Skeletal muscle cell (primary cell): ENCODE data around the gene HSF2.

Experiments
- DNase-seq: peaks from one replicate; pipeline ENCODE4 v3.0.0-alpha.2; 2010; ENCODE audit warnings: low read depth
- H3K4me3 ChIP-seq: 2 replicates; pipeline ENCODE4 v1.5.1; 2011; ENCODE audit warnings: low read depth, mild to moderate bottlenecking, control low read depth, low read length, moderate library complexity

The HSF2 gene

DNA sequence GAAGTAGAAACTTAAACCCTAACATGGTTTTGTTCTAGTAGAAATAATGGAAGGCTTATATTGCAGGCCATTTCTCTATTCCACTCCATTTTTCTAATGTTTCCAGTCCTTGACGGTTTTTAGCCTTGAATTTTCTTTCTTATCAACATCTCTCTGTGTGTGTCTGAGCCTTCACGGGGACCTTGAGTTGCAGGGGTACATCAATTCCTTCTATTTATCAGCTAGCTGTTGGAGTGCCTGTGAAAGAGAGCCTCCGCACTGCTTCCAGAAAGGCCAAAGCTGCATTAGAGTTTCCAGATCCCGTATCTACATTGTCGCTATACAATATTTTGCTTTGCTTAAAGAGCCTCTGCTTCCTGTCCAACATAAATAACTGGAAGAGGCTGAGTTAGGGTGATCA, 5.4 kb upstream of the HSF2 start:
- H3K4me3 ChIP-seq = no peak overlapping the region
- DNase-seq = no peak

DNA sequence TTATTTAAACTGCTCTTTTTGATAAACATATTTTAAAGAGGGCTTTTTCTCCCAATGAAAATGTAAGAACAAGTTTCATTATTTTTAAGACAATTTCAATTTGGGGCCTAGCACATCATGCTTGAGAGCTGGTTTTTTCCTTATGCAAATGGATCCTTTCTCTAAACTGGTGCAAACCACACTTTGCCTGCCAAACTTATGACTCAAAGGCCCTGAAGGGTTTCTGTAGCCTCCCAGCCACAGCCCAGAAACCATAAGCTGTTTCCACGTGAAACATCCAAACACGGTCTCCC, 451 bp upstream of the HSF2 start:
- DNase-seq = no peak
- H3K4me3 ChIP-seq = peak overlapping the region; percentile 27

DNA sequence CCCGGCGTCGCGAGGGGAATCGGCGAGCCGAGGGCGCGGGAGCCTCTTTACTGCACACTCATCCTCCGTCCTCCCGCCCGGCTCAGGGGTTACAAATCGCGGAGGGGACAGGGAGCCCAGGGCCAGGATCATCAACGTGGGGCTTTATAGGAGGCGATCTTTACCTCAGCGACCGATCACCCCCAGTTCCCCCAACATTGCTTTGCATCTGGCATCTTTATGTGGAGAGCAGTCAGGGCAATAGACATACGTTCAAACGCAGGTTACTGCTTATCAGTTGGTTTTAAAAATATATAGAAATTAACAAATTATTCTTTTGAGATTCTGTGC, 634 bp downstream of the HSF2 start:
- no peak for DNase-seq

DNA sequence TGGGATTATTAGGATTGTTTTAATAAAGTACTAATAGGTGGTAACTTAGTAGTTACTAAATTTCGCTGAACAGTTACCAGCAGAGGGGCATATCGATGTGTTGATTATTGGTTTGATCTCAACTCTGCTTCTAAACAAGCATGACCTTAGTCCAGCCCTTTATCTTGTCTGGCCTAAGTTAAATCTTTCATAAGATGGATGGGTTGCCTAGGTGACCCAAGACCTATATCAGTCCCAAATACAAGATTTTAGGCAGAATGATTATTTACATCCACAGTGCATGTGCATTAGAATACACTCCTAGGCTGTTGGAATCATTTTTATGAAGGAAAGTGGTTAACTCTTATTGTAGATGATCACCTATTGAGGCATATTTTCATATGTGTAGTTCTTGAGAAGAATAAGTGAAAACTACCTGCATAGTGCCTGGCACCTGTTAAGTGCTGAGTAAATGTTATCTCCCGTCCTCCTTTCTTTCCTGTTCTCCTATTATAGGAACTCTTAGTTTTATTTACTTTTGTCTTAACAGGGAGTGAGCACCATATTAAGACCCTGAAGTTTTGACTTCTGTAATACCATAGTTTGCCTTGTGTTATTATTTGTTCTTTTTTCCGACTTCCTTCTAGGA, 1.1 kb downstream of the HSF2 start:
- no peak for DNase-seq
- H3K4me3 ChIP-seq = peak overlapping the region; percentile 99

More for the DNA sequence above, 634 bp downstream of the HSF2 start:
- H3K4me3 ChIP-seq = peak overlapping the region; percentile 99

DNA sequence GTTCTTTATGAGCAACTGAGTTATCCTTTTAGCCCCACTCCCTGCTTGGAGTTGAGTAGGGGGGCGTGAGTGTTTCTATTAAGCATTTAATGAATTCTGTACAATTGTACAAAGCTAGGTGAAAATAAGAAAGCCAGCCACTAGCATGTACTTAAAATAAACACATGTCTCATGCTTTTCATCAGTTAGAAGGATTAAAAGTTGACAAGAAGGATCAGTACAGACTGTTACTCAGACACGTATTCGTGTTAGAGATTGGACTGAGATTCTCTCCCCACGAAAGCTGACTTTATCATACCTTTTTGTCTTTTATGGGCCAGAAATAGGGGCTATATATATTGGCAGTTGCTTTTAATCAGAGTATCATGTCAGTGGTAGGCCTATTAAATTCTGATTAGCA, 1.7 kb downstream of the HSF2 start:
- DNase-seq = no peak
- H3K4me3 ChIP-seq = peak overlapping the region; percentile 99

DNA sequence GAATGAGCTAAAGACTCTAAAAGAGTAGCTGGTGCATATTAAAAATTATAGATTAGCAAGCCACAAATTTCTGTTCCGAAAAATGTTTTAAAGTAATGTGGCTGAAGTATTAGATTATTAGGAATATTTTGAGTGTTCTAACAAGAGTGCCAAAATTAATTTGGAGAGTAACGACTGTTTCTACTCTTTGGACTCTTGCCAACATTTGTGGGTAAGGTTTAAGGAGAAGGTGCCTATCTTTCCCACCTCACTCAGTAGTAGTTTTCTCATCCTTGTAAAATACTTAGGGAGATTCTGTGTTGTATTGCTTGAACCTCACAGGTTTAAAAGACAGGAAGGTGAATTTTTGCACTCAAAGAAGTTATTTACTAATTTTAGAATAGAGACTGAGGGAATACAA, 5.0 kb downstream of the HSF2 start:
- no peak overlapping the region for H3K4me3 ChIP-seq
- no peak for DNase-seq

DNA sequence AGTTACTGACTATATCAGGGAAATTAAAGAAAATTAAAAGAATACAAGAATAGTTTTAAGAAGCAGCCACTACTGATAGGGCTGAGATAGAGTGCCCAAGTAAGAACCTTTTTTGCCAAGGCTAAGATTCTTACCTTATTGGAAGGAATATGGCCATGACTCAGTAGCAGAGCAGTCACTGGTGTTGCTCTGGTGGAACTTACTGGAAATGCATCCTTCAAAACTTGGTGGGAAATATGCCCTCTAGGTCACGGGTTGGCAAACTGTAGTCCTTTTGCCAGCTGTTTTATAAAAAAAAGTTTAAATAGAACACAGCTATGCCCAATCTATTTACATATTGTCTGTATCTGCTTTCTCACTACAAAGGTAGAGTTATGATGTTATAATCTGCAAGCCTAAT, 6.0 kb downstream of the HSF2 start:
- no peak overlapping the region for H3K4me3 ChIP-seq
- no peak for DNase-seq

DNA sequence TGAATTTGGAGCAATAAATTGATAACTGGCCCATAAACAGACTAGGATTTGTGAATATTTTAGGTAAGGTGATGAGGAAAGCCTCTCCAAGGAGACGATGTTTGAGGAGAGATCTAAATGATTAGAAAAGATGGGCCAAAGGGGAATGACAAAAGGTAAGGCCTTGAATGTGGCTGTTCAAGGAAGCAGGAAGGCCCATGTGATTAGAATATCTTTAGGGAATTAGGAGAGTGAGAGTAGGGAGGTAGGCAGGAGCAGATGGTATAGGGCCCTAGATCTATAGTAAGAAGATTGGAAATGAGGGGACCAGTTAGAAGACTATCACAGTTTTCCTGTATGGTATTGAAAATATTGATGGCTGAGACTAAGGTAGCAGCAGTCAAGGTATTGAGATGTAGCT, 6.7 kb downstream of the HSF2 start:
- no peak for DNase-seq
- no peak overlapping the region for H3K4me3 ChIP-seq

DNA sequence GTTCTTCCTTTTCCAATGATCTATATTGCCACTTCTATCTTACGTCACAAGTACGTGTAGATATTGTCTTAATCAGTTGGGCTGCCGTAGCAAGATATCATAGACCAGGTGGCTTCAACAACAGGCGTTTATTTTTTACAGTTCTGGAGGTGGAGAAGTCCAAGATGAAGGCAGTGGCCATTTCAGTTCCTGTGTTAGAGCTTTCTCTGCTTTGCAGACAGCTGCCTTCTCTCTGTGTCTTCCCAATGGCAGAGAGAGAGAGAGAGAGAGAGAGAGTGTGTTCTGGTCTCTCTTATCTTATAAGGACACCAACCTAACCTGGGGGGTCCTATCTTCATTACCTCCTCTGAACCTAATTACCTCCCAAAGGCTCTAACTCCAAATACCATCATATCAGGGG, 8.3 kb downstream of the HSF2 start:
- DNase-seq = no peak
- no peak overlapping the region for H3K4me3 ChIP-seq

DNA sequence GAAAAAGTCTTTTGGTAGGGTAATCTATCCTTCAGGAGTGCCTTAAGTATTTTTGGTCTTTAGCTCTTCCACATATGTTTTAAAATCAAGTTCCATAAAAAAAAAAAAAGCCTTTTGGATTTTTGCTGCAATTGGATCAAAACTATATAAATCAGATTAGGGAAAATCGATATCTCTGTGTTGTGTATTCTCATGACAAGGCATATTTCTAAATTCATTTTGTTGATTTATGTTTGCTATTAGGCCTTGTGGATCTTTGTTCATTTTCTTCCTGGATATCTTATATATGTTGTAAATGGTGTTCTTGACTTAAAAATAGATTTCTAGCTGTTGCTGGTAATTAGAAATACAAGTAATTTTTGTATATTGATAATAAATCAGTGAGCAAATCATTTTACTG, 8.8 kb downstream of the HSF2 start:
- no peak overlapping the region for H3K4me3 ChIP-seq
- DNase-seq = no peak

DNA sequence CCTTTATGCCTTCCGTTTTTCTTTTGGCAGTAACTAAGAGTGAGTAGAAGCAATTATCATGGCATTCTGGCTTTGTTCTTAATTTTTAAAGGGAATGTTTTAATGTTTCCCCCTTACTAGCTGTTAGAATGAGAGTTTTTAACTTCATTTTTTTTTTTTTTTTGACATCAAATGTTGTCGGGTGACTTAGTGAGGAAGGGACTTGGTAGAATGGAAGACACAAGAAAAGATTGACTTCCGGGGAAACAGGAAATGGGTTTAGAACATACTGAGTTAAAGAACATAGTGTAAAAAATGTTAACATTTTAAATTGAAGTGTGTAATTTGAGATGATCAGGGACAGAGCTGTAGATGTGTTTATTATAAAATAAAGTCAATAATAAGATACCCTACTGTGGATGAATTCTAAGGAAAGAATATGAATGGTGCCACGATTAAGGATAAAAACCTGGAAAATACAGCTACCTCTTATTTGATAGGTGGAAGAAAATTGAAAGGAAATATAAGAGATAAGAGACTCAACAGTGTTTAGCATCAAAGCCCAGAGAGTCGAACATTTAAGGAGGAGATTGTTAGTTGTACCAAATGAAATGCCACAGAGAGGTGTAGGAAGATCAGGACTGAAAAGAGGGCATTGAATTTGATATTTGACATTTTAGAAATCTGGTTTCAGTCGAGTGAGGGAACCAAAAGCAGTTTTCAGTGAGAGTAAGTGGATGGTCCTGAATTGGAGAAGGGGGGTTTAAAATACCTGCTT, 9.4 kb downstream of the HSF2 start:
- no peak for DNase-seq
- H3K4me3 ChIP-seq = no peak overlapping the region

DNA sequence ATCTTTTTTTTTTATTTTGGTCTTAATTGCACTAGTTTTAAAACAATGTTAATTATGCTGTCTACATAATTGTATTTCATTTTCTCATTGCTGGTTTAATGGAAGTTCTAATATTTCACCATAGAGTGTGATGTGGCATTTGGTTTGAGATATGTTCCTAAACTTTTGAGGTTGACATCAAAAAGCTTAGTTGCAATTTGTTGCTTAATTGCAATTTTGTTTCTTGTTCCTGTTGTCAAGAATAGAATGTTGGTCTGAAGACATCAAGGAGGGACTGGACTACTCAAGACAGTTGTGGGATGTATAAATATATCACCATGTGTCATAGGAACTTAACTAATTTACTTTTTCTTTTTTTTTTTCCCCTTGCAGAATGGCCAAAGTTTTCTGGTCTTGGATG, 12.5 kb downstream of the HSF2 start:
- DNase-seq = no peak
- no peak overlapping the region for H3K4me3 ChIP-seq

DNA sequence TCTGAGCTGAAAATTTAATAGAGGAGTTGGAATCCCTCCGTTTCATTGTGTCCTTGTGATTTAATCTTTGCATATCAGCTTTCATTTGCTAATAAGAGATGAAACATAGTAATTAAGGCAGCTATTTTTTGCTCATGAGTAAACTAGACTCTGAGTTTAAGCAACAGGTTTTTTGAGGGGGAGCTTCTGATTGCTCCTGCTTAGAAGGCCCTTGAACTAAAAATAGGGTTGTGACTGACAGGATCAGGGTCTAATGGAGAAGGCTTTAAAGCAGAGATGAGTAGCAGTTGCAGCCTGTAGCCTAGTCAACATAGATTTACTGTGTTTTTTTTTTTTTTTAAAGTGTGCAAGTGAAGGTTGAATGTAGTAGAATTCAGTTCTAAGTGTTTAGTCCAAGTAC, 17.4 kb downstream of the HSF2 start:
- no peak for DNase-seq
- H3K4me3 ChIP-seq = no peak overlapping the region

DNA sequence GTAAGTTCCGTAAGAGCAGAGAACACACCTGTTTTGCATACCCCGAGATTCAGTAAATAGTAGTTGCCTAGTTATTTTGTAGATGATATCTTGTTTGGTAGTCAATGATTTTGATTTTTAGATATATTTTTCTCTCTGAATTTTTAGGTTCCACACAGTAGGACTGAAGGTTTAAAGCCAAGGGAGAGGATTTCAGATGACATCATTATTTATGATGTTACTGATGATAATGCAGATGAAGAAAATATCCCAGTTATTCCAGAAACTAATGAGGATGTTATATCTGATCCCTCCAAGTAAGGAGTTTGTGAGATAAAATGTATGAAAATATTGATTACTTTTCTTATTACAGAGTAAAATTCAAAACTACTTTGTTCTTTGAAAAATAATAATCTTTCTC, 22.6 kb downstream of the HSF2 start:
- no peak for DNase-seq
- H3K4me3 ChIP-seq = no peak overlapping the region

DNA sequence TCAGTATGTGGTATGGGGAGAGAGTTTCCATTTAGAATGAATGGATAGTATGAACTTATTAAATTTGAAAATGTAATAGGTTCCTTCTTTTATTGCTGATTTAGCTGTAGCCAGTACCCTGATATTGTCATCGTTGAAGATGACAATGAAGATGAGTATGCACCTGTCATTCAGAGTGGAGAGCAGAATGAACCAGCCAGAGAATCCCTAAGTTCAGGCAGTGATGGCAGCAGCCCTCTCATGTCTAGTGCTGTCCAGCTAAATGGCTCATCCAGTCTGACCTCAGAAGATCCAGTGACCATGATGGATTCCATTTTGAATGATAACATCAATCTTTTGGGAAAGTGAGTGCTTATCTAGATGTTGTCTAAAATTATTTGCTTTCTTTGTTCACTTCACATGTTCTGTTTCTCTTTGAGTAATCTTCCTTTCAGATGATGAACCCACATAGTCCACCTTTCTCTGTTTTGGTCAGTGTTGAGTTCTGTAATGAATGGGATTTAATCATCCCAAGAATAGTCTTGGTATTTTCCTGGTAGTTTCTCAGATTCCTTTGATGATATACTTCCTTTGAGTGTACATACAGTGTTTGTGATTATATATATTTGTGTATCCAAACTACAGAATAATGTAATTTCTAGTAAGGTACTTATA, 23.3 kb downstream of the HSF2 start:
- no peak overlapping the region for H3K4me3 ChIP-seq
- no peak for DNase-seq

DNA sequence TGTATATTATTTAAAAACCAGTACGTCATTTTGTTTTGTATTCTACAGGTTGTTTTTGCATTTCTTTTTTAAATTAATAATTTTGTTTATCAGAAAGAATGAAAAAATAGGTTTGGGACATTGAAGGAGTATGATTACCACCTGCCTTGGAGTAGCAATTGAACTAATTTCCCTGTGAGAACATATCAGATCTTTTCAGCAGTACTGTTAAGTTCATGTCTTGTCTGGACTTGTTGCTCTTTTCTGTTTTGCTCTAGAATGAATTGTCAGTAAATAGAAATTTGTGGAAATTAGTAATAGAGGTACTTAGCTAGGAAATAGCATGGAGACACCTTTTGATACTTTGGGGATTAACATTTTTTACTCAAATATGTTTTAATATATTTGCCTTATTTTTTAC, 24.3 kb downstream of the HSF2 start:
- DNase-seq = no peak
- H3K4me3 ChIP-seq = no peak overlapping the region

DNA sequence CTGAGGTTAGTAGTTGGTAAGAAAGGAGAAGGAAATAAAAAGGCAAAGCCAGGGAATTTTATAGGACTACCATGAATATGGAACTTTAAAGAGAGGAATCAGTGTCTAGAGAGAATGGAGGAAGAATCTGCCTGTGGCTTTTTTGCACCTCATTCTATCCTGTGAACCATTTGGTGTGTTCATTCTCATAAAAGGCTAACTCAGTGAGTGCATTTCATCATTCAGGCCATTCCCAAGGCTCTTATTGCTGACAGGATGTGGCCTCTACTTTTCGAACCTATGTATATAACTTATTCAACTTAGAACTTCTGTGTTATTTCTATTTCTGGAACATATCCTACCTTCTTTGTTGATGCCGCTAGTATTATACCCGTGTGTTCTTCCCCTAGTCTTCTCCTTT, 27.1 kb downstream of the HSF2 start:
- no peak for DNase-seq
- H3K4me3 ChIP-seq = no peak overlapping the region

DNA sequence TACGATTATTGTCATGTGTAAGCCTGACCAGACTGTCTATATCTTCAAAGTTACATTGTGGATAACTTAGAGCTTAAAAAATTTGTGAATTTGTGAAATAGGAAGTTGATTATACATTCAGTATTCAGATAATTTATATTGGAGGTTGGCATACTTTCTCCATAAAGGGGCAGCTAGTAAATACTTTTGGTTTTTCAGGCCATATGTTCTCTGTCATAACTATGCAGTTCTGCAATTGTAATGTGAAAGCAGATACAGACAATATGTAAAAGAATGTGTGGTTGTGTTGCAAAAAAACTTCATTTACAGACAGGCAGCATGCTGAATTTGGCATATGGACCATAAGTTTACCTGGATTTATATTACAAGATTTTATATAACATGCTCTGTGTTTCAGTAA, 29.3 kb downstream of the HSF2 start:
- no peak for DNase-seq
- H3K4me3 ChIP-seq = no peak overlapping the region

DNA sequence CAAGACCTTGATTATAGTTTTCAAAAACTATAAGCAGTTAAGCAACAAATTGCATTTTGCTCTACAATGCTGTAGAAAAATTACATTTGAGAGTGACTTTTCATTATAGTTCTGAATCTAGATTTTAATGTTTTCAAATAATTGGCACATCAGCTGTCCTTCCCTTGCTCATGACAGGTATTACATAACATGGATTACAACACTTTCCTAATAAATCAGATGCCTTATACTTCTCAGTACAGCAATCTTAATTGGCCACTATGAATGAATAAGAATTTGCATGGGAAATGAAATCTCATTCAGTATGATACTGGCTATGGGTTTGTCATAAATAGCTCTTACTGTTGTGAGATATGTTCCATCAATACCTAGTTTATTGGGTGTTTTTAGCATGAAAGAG, 29.9 kb downstream of the HSF2 start:
- no peak for DNase-seq
- H3K4me3 ChIP-seq = no peak overlapping the region

DNA sequence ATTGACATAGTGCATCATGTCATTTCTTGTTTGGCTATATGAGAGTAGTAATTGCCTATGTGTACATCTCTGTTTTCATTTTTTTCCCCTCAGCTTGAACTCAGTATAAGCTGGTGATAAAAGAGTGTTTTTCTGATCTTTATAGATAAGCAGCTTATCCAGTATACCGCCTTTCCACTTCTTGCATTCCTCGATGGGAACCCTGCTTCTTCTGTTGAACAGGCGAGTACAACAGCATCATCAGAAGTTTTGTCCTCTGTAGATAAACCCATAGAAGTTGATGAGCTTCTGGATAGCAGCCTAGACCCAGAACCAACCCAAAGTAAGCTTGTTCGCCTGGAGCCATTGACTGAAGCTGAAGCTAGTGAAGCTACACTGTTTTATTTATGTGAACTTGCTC, 32.3 kb downstream of the HSF2 start:
- no peak overlapping the region for H3K4me3 ChIP-seq
- DNase-seq = no peak

DNA sequence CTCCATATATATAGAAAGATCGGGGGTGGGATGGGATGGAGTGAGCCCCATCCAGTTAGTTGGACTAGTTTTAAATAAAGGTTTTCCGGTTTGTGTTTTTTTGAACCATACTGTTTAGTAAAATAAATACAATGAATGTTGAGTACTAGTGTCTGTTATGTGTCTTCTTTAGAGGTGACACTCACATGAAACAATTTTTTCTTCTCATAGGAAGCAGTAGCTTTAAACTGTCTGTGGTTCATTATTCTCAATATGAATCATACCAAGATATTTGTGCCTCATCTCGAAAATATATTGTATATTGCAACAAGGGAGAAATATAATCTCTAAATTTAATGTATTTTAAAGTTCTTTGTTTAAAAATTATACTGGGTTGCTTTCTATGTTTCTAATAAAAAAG, 33.4 kb downstream of the HSF2 start:
- no peak overlapping the region for H3K4me3 ChIP-seq
- DNase-seq = no peak
